HepG2 (cell line): ENCODE data around the gene RTEL1. TPM values are rescaled to one million over a fixed set of nuclear protein-coding genes. Genes with fewer than 3 reads are reported as not detected.

Experiments used
- CC2D1A ChIP-seq: sonication (generic); formaldehyde crosslinking; IDR thresholded peaks from 2 replicates; pipeline ENCODE4 v1.8.1; 2023; ENCODE audit warnings: mild to moderate bottlenecking, missing genetic modification reagents
- CEBPZ ChIP-seq: IDR thresholded peaks from 2 replicates; pipeline ENCODE4 v1.6.1; 2012; ENCODE audit warnings: low read length, improper control_type of control experiment
- FOXC1 ChIP-seq: sonication (generic); formaldehyde crosslinking; IDR thresholded peaks from 2 replicates; pipeline ENCODE4 v1.8.0; 2022; ENCODE audit warnings: mild to moderate bottlenecking, missing genetic modification reagents, borderline replicate concordance
- FOXP4 ChIP-seq: sonication (generic); formaldehyde crosslinking; IDR thresholded peaks from 2 replicates; pipeline ENCODE4 v1.4.0; 2020; ENCODE audit warnings: missing genetic modification reagents
- GATAD2A ChIP-seq: IDR thresholded peaks from 2 replicates; pipeline ENCODE4 v1.6.1; 2016
- HOXA9 ChIP-seq: sonication (generic); formaldehyde crosslinking; IDR thresholded peaks from 2 replicates; pipeline ENCODE4 v1.8.1; 2022; ENCODE audit warnings: missing genetic modification reagents, mild to moderate bottlenecking, moderate library complexity, borderline replicate concordance
- POLR2G ChIP-seq: fragments of 200-400 bp; formaldehyde crosslinking; IDR thresholded peaks from 2 replicates; pipeline ENCODE4 v1.6.1; 2018; ENCODE audit warnings: mild to moderate bottlenecking, low read depth, low read length, moderate library complexity
- RBM39 ChIP-seq: fragments of 200-400 bp; formaldehyde crosslinking; IDR thresholded peaks from one replicate; pipeline ENCODE4 v1.6.1; 2018; ENCODE audit warnings: antibody characterized with exemption, mild to moderate bottlenecking, low read depth, low read length; ENCODE audit not compliant: poor library complexity, severe bottlenecking
- STAT5B ChIP-seq: sonication (generic); formaldehyde crosslinking; IDR thresholded peaks from 2 replicates; pipeline ENCODE4 v1.4.0; 2020; ENCODE audit warnings: missing genetic modification reagents
- TBX3 ChIP-seq: fragments of 450-650 bp; IDR thresholded peaks from 2 replicates; pipeline ENCODE4 v1.6.1; 2017; ENCODE audit warnings: antibody characterized with exemption, mild to moderate bottlenecking, inconsistent platforms, borderline replicate concordance
- ZBTB3 ChIP-seq: sonication (generic); formaldehyde crosslinking; IDR thresholded peaks from 2 replicates; pipeline ENCODE4 v1.4.0; 2020; ENCODE audit warnings: low read depth, mild to moderate bottlenecking, moderate library complexity, missing genetic modification reagents, borderline replicate concordance
- ZBTB46 ChIP-seq: sonication (generic); formaldehyde crosslinking; IDR thresholded peaks from 2 replicates; pipeline ENCODE4 v1.4.0; 2020; ENCODE audit warnings: mild to moderate bottlenecking, missing genetic modification reagents, borderline replicate concordance
- ZNF296 ChIP-seq: sonication (generic); formaldehyde crosslinking; conservative IDR thresholded peaks from 2 replicates; pipeline ENCODE4 v1.5.0; 2020; ENCODE audit warnings: mild to moderate bottlenecking, missing genetic modification reagents
- ZNF33B ChIP-seq: sonication (generic); formaldehyde crosslinking; IDR thresholded peaks from 2 replicates; pipeline ENCODE4 v1.5.1; 2020; ENCODE audit warnings: mild to moderate bottlenecking, missing genetic modification reagents
- ZNF709 ChIP-seq: sonication (generic); formaldehyde crosslinking; IDR thresholded peaks from 2 replicates; pipeline ENCODE4 v1.5.0; 2020; ENCODE audit warnings: mild to moderate bottlenecking, missing genetic modification reagents
- ZSCAN21 ChIP-seq: sonication (generic); formaldehyde crosslinking; IDR thresholded peaks from 2 replicates; pipeline ENCODE4 v1.8.0; 2022; ENCODE audit warnings: mild to moderate bottlenecking, missing genetic modification reagents, moderate library complexity, borderline replicate concordance
- polyA plus RNA-seq, 8 experiments: library from polyadenylated mRNA; depleted of rRNA in 3 of 8; stranded (reverse) in 7 of 8; unstranded in 1 of 8; fragments of >200 nt; fragmentation: Illumina TruSeq in 4 of 8; extraction: Trizol in 4 of 8; gene quantifications; 2 replicates each; pipeline versions ENCODE4 v1.2.1 to v1.2.3, GENCODE V29; 2011 to 2016; ENCODE audit warnings: low read depth in 4 of 8, missing spikeins in 1 of 8, mixed read lengths in 1 of 8; ENCODE audit not compliant: insufficient read depth in 1 of 8
- total RNA-seq, 5 experiments: library from RNA; depleted of rRNA; stranded (reverse); fragments of >200 nt; fragmentation: Illumina TruSeq; extraction: Trizol; gene quantifications; 2 replicates each; pipeline ENCODE4 v1.2.3, GENCODE V29; 2016; ENCODE audit warnings: low read depth in 1 of 5
- TF ChIP-seq, protein P1 (sequence below): conservative IDR thresholded peaks from 2 replicates; pipeline ENCODE4 v1.6.1; 2018; ENCODE audit warnings: missing genetic modification reagents
- TF ChIP-seq, protein P2 (sequence below): sonication (generic); formaldehyde crosslinking; IDR thresholded peaks from 2 replicates; pipeline ENCODE4 v1.8.0; 2023; ENCODE audit warnings: mild to moderate bottlenecking, missing genetic modification reagents

The RTEL1 gene
- total and polyA plus RNA-seq, 2 of the 13 experiments (the other 11 are each of a cell fraction or from before 2014, with no cell fraction given): 21.8 to 36.4 TPM

- TF ChIP-seq CEBPZ (no peak), ZSCAN21 (CRISPR knock-in tag) (peak; percentile 99), ZBTB3 (peak; percentile 93; the same call in 1 of the 2 replicates), GATAD2A (CRISPR knock-in tag) (peak; percentile 84), ZNF33B (CRISPR knock-in tag) (no peak), POLR2G (no peak), STAT5B (CRISPR knock-in tag) (peak; percentile 99), HOXA9 (CRISPR knock-in tag) (peak; percentile 99), ZBTB46 (CRISPR knock-in tag) (no peak), CC2D1A (CRISPR knock-in tag) (no peak), TBX3 (no peak), RBM39 (no peak), FOXP4 (peak; percentile 39; the same call in 1 of the 2 replicates), FOXC1 (CRISPR knock-in tag) (peak; percentile 96), ZNF296 (peak; percentile 92), ZNF709 (CRISPR knock-in tag) (peak; percentile 95)
- TF ChIP-seq, protein P1, sequence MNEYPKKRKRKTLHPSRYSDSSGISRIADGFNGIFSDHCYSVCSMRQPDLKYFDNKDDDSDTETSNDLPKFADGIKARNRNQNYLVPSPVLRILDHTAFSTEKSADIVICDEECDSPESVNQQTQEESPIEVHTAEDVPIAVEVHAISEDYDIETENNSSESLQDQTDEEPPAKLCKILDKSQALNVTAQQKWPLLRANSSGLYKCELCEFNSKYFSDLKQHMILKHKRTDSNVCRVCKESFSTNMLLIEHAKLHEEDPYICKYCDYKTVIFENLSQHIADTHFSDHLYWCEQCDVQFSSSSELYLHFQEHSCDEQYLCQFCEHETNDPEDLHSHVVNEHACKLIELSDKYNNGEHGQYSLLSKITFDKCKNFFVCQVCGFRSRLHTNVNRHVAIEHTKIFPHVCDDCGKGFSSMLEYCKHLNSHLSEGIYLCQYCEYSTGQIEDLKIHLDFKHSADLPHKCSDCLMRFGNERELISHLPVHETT (CRISPR knock-in tag): peak; percentile 98
- TF ChIP-seq, protein P2, sequence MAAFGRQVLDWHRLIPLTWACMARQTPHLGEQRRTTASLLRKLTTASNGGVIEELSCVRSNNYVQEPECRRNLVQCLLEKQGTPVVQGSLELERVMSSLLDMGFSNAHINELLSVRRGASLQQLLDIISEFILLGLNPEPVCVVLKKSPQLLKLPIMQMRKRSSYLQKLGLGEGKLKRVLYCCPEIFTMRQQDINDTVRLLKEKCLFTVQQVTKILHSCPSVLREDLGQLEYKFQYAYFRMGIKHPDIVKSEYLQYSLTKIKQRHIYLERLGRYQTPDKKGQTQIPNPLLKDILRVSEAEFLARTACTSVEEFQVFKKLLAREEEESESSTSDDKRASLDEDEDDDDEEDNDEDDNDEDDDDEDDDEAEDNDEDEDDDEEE (CRISPR knock-in tag): peak; percentile 99
Observed at GRCh38 chr20:63653041-63653973, 4.8 kb upstream of the RTEL1 start, which contains the start of gene STMN3 (continued).
